Spleen (tissue), 11 donors: ENCODE results near the gene MUSTN1. TPM values are rescaled to one million over a fixed set of nuclear protein-coding genes. Genes with fewer than 3 reads are reported as not detected.

Experiments
- DNase-seq: peaks from one replicate; pipeline ENCODE4 v3.0.0-alpha.2; 2020
- H3K27ac ChIP-seq, 8 donors: fragments of 200-600 bp; sonication (generic) in 7 of 8; 1 replicate in 4 of 8; 2 replicates in 4 of 8; pipeline versions ENCODE4 v1.5.0 to v1.8.0; 2016 to 2021; ENCODE audit warnings: inconsistent platforms in 4 of 8, mild to moderate bottlenecking in 4 of 8, moderate library complexity in 1 of 8
- H3K27me3 ChIP-seq, 7 donors: fragments of 200-600 bp; sonication (generic) in 6 of 7; replicated peaks in 1 of 7; 1 replicate in 4 of 7; 2 replicates in 3 of 7; pipeline versions ENCODE4 v1.5.0 to v1.8.0; 2016 to 2021; ENCODE audit warnings: inconsistent platforms in 3 of 7, mild to moderate bottlenecking in 1 of 7
- H3K36me3 ChIP-seq, 6 donors: fragments of 200-600 bp; sonication (generic) in 5 of 6; 1 replicate in 4 of 6; 2 replicates in 2 of 6; pipeline versions ENCODE4 v1.5.0 to v1.8.0; 2016 to 2021; ENCODE audit warnings: inconsistent platforms in 2 of 6
- H3K4me1 ChIP-seq, 6 donors: fragments of 200-600 bp; sonication (generic) in 5 of 6; 1 replicate in 3 of 6; 2 replicates in 3 of 6; pipeline versions ENCODE4 v1.5.0 to v1.8.0; 2016 to 2021; ENCODE audit warnings: inconsistent platforms in 3 of 6
- H3K4me3 ChIP-seq, 8 donors: fragments of 200-600 bp; sonication (generic) in 7 of 8; 1 replicate in 4 of 8; 2 replicates in 4 of 8; pipeline versions ENCODE4 v1.5.0 to v1.8.0; 2016 to 2021; ENCODE audit warnings: inconsistent platforms in 4 of 8, mild to moderate bottlenecking in 4 of 8, moderate library complexity in 2 of 8
- H3K9me3 ChIP-seq, 8 donors: fragments of 200-600 bp; sonication (generic) in 7 of 8; 1 replicate in 4 of 8; 2 replicates in 4 of 8; pipeline versions ENCODE4 v1.5.0 to v1.8.0; 2016 to 2021; ENCODE audit warnings: inconsistent platforms in 4 of 8
- POLR2A ChIP-seq, 3 donors: fragments of 450-650 bp; IDR thresholded peaks; one replicate each; pipeline ENCODE4 v1.5.1; 2017; ENCODE audit warnings: antibody characterized with exemption in 3 of 3, mild to moderate bottlenecking in 1 of 3
- POLR2AphosphoS5 ChIP-seq, 3 donors: sonication (generic); formaldehyde crosslinking; IDR thresholded peaks; one replicate each; pipeline ENCODE4 v1.5.1; 2017; ENCODE audit warnings: antibody characterized with exemption in 3 of 3
- WGBS, 5 donors: extraction: QIAGEN DNeasy Blood & Tissue Kit in 3 of 5; methylation state at CpG; one replicate each; pipeline versions ENCODE4 v1.1.5 to v1.1.7; 2013 to 2018; 5-methylcytosine and 5-hydroxymethylcytosine counted together
- intact Hi-C: fragments of 100-400 bp; cut with DNase I; formaldehyde crosslinking; loops from one replicate; pipeline ENCODE4 v1.15.0; 2023; ENCODE audit warnings: low total_unique reads
- polyA plus RNA-seq, 3 donors: library from polyadenylated mRNA; stranded (reverse); fragments of 200-250 nt; gene quantifications; one replicate each; pipeline ENCODE4 v1.2.1, GENCODE V29; 2013
- total RNA-seq, 7 donors: library from RNA; depleted of rRNA in 3 of 7; stranded (reverse); fragments of >200 nt in 3 of 7; fragmentation: NEBNext Ultra II Directional in 4 of 7; extraction: Animal tissue kit (Norgen Biotek cat#: 25700) in 4 of 7; gene quantifications; one replicate each; pipeline versions ENCODE4 v1.1.0 to v1.2.1, GENCODE V29; 2016 to 2021
- TF ChIP-seq, protein P1 (sequence below), 11 experiments: fragments of 200-600 bp in 7 of 11; fragments of 450-650 bp in 4 of 11; sonication (generic) in 4 of 11; IDR thresholded peaks in 8 of 11; conservative IDR thresholded peaks in 3 of 11; 1 replicate in 7 of 11; 2 replicates in 4 of 11; pipeline versions ENCODE4 v1.4.0 to v1.8.0; 2016 to 2021; ENCODE audit warnings: antibody characterized with exemption in 11 of 11, inconsistent platforms in 4 of 11, mild to moderate bottlenecking in 1 of 11
- donor health status: healthy with polysubstance abuse.
- donor health status: DM: no; HTN: no; CAD: no; lungs with moderate emphysema.
- donor health status: DM: no; HTN: no; CAD: no.
- donor health status: Bipolar disorder and iron deficiency.
- donor health status: healthy.
- donor health status: DM: no; HTN: no; CAD: no.
- donor health status: DM: yes; HTN: yes; CAD: no.

Gene MUSTN1
- total and polyA plus RNA-seq, 10 donors: 2.5 to 17.8 (median 5.4) TPM; not detected in 2

- H3K9me3 ChIP-seq: no peaks in the 10 kb centered on the region
- peak; percentile 41 for DNase-seq
- H3K4me3 ChIP-seq: no peak overlapping the region
- WGBS, 5 donors: 91 to 95% (median 95%) methylated on average over 12 of the region's 12 CpGs
- H3K27me3 ChIP-seq: no peaks in the 10 kb centered on the region
- TF ChIP-seq, protein P1, sequence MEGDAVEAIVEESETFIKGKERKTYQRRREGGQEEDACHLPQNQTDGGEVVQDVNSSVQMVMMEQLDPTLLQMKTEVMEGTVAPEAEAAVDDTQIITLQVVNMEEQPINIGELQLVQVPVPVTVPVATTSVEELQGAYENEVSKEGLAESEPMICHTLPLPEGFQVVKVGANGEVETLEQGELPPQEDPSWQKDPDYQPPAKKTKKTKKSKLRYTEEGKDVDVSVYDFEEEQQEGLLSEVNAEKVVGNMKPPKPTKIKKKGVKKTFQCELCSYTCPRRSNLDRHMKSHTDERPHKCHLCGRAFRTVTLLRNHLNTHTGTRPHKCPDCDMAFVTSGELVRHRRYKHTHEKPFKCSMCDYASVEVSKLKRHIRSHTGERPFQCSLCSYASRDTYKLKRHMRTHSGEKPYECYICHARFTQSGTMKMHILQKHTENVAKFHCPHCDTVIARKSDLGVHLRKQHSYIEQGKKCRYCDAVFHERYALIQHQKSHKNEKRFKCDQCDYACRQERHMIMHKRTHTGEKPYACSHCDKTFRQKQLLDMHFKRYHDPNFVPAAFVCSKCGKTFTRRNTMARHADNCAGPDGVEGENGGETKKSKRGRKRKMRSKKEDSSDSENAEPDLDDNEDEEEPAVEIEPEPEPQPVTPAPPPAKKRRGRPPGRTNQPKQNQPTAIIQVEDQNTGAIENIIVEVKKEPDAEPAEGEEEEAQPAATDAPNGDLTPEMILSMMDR (IDR thresholded peaks at IDR 0.05 in 8 of 11, conservative IDR thresholded peaks at IDR 0.05 in 3 of 11): no peak
- no peak for TF ChIP-seq POLR2AphosphoS5 (IDR thresholded peaks at IDR 0.05)
- no peak for TF ChIP-seq POLR2A (IDR thresholded peaks at IDR 0.05)
- H3K4me1 ChIP-seq: peaks cover 0 to 65% (median 15%) of the 10 kb centered on the region in 6 donors
- intact Hi-C loops: no loop called here
- H3K36me3 ChIP-seq: peaks cover 0 to 86% (median 42%) of the 10 kb centered on the region in 6 donors
- no peak overlapping the region for H3K27ac ChIP-seq
These were observed 6.6 kb upstream of the MUSTN1 start for GRCh38 chr3:52841211-52841980.

DNA sequence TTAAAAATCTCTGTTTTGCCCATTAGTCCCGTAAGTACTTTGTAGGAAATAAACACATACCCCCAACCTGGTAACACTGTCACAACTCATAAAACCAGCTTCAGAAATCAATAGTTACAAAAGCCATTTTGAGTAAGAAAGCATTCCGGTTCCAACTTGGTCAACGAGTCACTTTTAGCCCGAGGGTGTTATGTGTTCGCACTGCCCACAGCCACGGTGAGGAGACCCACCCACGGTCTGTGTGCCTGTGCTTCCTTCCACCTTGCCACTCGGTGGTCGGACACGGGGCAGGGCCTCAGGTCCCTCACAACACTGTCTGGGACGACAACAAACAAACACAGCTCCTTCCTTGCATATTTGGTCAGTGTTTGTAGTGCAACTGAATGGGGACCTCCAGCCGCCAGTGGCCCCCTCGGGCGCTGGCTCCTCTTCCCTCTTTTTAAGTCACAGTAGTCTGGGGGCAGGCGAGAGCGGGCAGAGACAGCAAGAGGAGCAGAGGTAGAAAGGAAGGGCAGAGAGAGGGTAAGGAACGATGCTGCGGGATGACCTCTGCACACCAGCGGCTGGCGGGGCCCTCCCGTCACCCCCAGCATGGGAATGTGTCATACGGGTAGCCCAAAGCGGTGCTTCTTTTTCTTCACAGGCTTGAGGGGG, 5.2 kb upstream of the MUSTN1 start:
- Histone ChIP-seq H3K27me3 (no peaks in the 10 kb centered on the region), H3K4me3 (no peak overlapping the region), H3K9me3 (no peaks in the 10 kb centered on the region), H3K27ac (no peak overlapping the region), H3K4me1 (peaks cover 0 to 52% (median 9%) of the 10 kb centered on the region in 6 donors), H3K36me3 (peaks cover 0 to 100% (median 50%) of the 10 kb centered on the region in 6 donors)
- TF ChIP-seq, protein P1 (IDR thresholded peaks at IDR 0.05 in 8 of 11, conservative IDR thresholded peaks at IDR 0.05 in 3 of 11): no peak
- TF ChIP-seq POLR2A (IDR thresholded peaks at IDR 0.05) (no peak), POLR2AphosphoS5 (IDR thresholded peaks at IDR 0.05) (no peak)
- intact Hi-C loops: no loop called here
- 86 to 92% (median 89%) methylated on average over 23 of the region's 23 CpGs for WGBS, 5 donors
- peak; percentile 49 for DNase-seq

GRCh38 chr3:52839268-52839575, 4.4 kb upstream of the MUSTN1 start:
- 67 to 94% (median 90%) methylated on average over 1 to 2 of the region's 2 CpGs for WGBS, 5 donors
- intact Hi-C loops: no loop called here

More at GRCh38 chr3:52839268-52839575, 4.4 kb upstream of the MUSTN1 start:
- Histone ChIP-seq H3K36me3 (peaks cover 0 to 98% (median 48%) of the 10 kb centered on the region in 6 donors), H3K9me3 (no peaks in the 10 kb centered on the region), H3K4me1 (peaks cover 0 to 44% (median 9%) of the 10 kb centered on the region in 6 donors), H3K27me3 (no peaks in the 10 kb centered on the region), H3K4me3 (no peak overlapping the region), H3K27ac (no peak overlapping the region)
- TF ChIP-seq POLR2A (IDR thresholded peaks at IDR 0.05) (no peak), POLR2AphosphoS5 (IDR thresholded peaks at IDR 0.05) (no peak)
- TF ChIP-seq, protein P1 (IDR thresholded peaks at IDR 0.05 in 8 of 11, conservative IDR thresholded peaks at IDR 0.05 in 3 of 11): no peak
- peak; percentile 51 for DNase-seq
